Measurements from ENCODE around the gene ACTG2.

ACTG2 gene

GRCh38 chr2:73952499-73953446 is 60.0 kb downstream of the ACTG2 start:
- FAIRE-seq, result no peak
- DNase-seq (ENCODE audit: extremely low spot score, insufficient read length, low read depth), result no peak

GRCh38 chr2:73956218-73956865 is 63.5 kb downstream of the ACTG2 start:
- FAIRE-seq (no peak), DNase-seq (ENCODE audit: extremely low spot score, insufficient read length, low read depth) (no peak)

GRCh38 chr2:73961274-73961673 is 68.5 kb downstream of the ACTG2 start:
- DNase-seq (ENCODE audit: extremely low spot score, insufficient read length, low read depth) (no peak), FAIRE-seq (no peak)

- FAIRE-seq, result no peak
- DNase-seq (ENCODE audit: extremely low spot score, insufficient read length, low read depth), result no peak
These were observed 69.2 kb downstream of the ACTG2 start for GRCh38 chr2:73961823-73962615.

- FAIRE-seq (no peak), DNase-seq (ENCODE audit: extremely low spot score, insufficient read length, low read depth) (no peak)
These were observed 70.0 kb downstream of the ACTG2 start for GRCh38 chr2:73962798-73963197.

- DNase-seq (ENCODE audit: extremely low spot score, insufficient read length, low read depth) (no peak), FAIRE-seq (peak; percentile 83)
These were observed 70.7 kb downstream of the ACTG2 start for GRCh38 chr2:73963385-73964120.

- DNase-seq (ENCODE audit: extremely low spot score, insufficient read length, low read depth), result no peak
- no peak for FAIRE-seq
These were observed 71.4 kb downstream of the ACTG2 start for GRCh38 chr2:73964223-73964622.

GRCh38 chr2:73965053-73965452 is 72.2 kb downstream of the ACTG2 start:
- FAIRE-seq, result no peak
- no peak for DNase-seq (ENCODE audit: extremely low spot score, insufficient read length, low read depth)

GRCh38 chr2:73968357-73968937 is 75.6 kb downstream of the ACTG2 start:
- no peak for DNase-seq (ENCODE audit: extremely low spot score, insufficient read length, low read depth)

GRCh38 chr2:73969356-73969755 is 76.5 kb downstream of the ACTG2 start:
- FAIRE-seq (no peak), DNase-seq (ENCODE audit: extremely low spot score, insufficient read length, low read depth) (no peak)

More at GRCh38 chr2:73968357-73968937, 75.6 kb downstream of the ACTG2 start:
- no peak for FAIRE-seq
